GM19455 (cell line): Measurements from ENCODE around the gene FAM228A.

Source experiments
- ATAC-seq: cut with Tn5 transposase; IDR thresholded peaks from one replicate; pipeline ENCODE4 v1.9.1; 2021; ENCODE audit not compliant: unreplicated experiment

The FAM228A gene

DNA sequence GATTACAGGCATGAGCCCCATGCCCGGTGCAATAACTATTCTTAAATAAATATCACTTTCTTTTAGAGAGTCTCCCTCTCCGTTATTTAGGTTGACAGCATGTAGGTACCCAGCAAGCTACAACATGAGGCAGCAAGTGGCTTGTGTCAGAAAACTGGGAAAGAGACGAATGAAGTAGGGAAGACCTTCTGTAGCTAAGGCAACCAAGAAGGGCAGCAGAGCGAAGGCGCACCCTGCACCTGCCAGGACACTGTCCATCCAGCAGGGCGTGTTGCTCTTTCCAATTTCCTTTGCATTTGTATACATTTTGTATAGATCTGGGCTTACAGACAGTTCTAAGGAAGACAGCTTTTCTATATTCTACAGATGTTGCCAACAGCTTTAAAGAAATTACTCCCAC lies 48.1 kb downstream of the FAM228A start:
- ATAC-seq, result no peak

DNA sequence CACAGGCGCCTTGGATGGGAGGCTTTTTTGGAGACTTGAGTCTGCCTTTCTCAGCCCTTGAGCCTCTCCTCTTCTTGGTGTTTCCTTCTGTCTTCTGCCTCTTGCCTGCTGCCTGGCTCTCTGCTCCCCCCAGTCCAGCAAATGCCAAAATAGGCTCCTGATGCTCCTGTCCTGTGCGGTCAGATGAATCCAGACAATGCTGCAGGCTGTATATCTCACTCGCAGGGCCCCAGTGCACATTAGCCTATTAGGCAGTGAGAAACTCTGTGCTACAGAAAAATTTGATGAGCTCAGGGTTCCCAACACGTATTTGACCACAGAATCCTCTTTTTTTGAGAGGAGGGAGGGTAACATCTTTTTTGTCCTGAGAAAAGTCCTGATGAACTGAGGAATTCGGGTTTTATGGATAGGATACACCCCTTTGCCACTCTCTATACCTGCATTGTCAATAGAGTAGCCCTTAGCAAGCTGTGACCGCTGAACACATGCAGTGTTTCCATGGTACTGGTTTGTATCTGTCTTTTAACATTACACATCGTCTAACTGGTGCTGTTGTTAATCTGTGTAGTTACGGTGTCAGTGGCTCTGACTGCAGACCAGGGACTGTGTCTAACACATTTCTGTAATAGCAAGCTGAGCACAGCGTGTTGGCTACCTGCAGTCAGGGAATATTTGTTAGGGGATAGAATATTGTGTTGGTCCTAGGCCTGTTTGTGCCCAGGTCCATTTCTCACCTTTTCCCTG lies 50.8 kb downstream of the FAM228A start:
- no peak for ATAC-seq

DNA sequence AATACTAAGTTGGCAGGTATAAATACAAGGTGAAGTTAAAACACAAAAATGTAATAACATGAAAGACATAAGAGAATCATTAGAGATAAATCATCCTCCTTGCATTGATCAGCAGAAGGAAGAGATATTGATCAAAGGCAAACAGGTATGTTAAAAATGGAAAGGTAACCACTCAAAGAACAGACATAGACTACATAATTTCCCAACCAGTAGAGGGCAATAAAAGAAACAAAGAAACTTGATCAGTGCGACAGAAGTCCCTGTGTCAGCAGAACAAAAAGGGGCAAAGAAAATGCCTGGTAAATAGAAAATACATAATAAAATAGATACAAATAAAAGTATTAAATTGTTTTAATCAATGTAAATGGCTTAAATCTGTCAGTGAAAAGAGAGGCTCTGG lies 53.6 kb downstream of the FAM228A start:
- ATAC-seq, result no peak

DNA sequence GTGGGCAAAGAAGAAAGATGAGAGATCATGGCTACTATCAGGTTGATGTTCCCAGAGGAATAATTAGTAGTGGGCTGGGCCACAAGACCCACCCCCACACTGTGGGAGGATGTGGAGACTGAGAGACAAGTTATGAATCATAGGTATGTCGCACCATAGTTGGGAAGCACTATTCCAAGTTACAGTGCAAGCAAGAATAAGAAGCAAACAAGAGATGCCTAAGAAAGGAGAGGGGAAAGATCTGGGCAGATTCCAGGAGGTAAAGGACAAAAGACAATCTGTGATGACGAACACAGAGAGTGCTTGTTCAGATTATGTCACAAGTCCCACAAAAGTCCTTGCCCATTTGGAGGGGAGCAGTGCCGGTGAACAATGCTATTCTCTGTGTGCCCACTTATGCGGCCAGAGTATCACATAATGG lies 56.6 kb downstream of the FAM228A start:
- ATAC-seq, result no peak

DNA sequence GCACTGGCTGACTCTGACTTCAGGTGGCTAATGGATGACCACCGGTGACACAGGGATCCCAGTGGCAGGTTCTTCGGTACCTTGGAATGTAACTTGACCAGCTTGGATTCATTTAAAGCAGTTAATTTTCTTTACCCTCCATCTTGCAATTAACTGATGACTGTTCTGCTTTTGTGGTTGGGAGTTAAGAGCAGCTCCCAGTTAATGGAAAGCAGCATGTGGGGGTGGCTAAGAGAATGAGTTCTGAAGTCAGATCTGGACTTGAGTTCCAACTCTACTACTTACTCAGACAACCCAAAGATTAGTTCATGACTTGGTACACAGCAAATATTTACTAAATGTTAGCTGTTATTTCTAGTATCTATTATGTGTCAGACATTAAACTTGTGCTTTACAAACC lies 58.5 kb downstream of the FAM228A start:
- no peak for ATAC-seq

DNA sequence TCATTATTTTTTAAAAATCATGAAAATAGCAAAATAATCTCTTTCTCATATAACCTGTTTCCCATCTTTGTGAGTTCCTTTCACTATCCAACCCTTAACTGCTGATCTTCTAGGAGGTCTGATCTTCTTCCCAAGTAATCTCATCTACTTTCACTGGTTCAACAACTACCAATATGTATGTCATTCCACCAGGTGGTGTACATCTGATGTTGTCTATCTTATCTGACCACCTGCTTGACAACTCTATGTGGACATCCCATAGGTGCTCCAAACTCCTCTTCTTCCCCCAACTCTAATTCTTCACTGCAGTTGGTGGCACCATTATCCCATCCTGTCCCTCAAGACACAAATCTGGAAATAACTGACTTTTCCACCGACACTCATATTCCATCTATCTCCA lies 62.5 kb downstream of the FAM228A start:
- no peak for ATAC-seq

DNA sequence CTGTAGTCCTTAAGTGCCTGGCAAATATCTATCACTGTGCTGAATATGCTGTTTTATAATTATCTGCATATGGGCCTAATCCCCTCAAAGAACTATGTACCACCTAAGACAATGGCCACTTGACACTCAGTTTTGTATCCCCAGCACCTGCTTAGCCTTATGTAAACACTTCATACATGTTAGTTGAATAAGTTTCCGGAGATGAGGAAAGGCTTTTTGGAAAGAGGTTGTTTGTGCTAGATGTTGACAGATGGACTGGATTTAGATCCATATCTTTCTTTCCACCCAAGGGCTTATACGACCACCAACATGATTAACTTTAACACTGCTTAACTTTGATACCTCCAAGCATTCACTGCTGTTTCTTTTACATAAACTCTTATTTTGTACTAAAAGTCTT lies 63.3 kb downstream of the FAM228A start:
- ATAC-seq, result no peak

DNA sequence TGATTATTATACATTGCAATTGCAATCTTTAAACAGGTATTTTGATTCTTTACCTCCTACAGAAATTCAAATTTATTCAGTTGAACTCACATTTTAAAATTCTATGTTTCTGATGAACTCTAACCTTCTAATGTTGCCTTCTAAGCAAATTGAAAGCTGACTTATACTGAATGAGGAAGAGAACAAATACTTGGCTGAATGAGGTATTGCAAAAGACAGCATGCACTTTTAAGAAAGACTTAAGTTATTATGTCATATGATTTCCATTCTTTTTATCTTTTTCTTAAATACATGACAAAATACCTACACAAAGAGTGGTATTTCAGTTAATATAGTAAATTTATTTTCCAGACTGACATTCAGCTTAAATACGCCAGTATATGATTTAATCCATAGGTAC lies 64.7 kb downstream of the FAM228A start:
- ATAC-seq, result no peak
